ENCODE measurements around the gene PSAPL1.

DNA sequence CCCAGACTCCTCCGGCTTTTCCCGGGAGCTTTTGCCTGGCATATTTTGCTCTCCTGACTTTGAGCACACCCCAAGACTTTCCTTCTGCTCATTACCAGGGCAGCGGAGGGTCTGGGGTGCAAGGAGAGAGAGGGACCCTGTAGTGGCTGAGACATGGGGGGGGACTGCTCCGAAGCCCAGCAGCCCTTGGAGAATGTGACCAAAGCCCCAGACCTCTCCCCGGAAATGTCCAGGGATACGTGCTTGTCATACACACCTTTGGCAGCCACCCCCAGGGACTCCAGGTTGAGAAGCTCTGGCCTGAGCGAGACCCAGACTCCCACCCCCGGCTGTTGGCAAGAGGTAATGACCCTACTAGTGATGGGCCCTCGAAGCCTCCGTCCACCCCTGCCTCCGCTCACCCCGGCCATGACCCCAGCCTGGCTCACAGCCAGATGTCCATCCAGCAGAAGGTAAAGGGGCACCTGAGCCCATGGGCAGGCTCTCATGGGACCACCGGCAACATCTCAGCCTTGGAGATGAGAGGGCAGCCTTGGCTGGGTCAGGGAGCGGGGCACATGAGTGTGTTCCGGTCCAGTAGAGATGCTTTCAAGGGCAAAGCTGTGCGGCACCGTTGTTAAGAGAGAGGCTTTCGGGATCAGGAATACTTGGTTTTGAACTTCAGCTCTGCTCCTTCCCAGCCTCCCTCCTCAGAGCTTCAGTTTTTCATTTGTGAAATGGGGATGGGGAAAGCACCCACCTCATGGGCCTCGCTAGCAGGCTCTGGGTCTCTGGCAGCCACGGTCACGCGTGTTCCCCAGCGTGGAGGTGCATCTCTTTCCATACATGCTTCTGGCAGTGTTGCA lies 2.0 kb downstream of the PSAPL1 start:
- no peak for TF ChIP-seq POLR2A (IDR thresholded peaks at IDR 0.05)
- TF ChIP-seq, protein P1, sequence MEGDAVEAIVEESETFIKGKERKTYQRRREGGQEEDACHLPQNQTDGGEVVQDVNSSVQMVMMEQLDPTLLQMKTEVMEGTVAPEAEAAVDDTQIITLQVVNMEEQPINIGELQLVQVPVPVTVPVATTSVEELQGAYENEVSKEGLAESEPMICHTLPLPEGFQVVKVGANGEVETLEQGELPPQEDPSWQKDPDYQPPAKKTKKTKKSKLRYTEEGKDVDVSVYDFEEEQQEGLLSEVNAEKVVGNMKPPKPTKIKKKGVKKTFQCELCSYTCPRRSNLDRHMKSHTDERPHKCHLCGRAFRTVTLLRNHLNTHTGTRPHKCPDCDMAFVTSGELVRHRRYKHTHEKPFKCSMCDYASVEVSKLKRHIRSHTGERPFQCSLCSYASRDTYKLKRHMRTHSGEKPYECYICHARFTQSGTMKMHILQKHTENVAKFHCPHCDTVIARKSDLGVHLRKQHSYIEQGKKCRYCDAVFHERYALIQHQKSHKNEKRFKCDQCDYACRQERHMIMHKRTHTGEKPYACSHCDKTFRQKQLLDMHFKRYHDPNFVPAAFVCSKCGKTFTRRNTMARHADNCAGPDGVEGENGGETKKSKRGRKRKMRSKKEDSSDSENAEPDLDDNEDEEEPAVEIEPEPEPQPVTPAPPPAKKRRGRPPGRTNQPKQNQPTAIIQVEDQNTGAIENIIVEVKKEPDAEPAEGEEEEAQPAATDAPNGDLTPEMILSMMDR (IDR thresholded peaks at IDR 0.05) = no peak
